HepG2 (cell line): Measurements from ENCODE around the gene ZDHHC7. TPM values are rescaled to one million over a fixed set of nuclear protein-coding genes. Genes with fewer than 3 reads are reported as not detected.

ENCODE experiments used
- FUBP1 ChIP-seq: sonication (generic); formaldehyde crosslinking; IDR thresholded peaks from 2 replicates; pipeline ENCODE4 v1.5.1; 2020; ENCODE audit warnings: missing genetic modification reagents, mild to moderate bottlenecking, borderline replicate concordance
- HNF1A ChIP-seq, 2 experiments: sonication (generic) in 1 of 2; formaldehyde crosslinking in 1 of 2; IDR thresholded peaks; 2 replicates each; pipeline versions ENCODE4 v1.4.0 to v1.6.1; 2016 to 2020; ENCODE audit warnings: borderline replicate concordance in 1 of 2, low read depth in 1 of 2, mild to moderate bottlenecking in 1 of 2, missing genetic modification reagents in 1 of 2
- HOXA5 ChIP-seq: sonication (generic); formaldehyde crosslinking; IDR thresholded peaks from 2 replicates; pipeline ENCODE4 v1.4.0; 2020; ENCODE audit warnings: missing genetic modification reagents
- IKZF4 ChIP-seq: sonication (generic); formaldehyde crosslinking; IDR thresholded peaks from 2 replicates; pipeline ENCODE4 v1.5.1; 2020; ENCODE audit warnings: borderline replicate concordance, mild to moderate bottlenecking, low read depth, missing genetic modification reagents; ENCODE audit errors: not compliant biosample characterization
- KAT7 ChIP-seq: IDR thresholded peaks from 2 replicates; pipeline ENCODE4 v1.6.1; 2018; ENCODE audit warnings: borderline replicate concordance, missing compliant biosample characterization
- MATR3 ChIP-seq: sonication (generic); formaldehyde crosslinking; IDR thresholded peaks from 2 replicates; pipeline ENCODE4 v1.4.0; 2020; ENCODE audit warnings: missing genetic modification reagents
- MAZ ChIP-seq, 2 experiments: sonication (generic) in 1 of 2; formaldehyde crosslinking in 1 of 2; IDR thresholded peaks; 2 replicates each; pipeline versions ENCODE4 v1.5.0 to v1.6.1; 2012 to 2020; ENCODE audit warnings: low read depth in 2 of 2, mild to moderate bottlenecking in 2 of 2, borderline replicate concordance in 1 of 2, improper control_type of control experiment in 1 of 2, low read length in 1 of 2, missing genetic modification reagents in 1 of 2, moderate library complexity in 1 of 2
- PHF21A ChIP-seq: sonication (generic); formaldehyde crosslinking; IDR thresholded peaks from 2 replicates; pipeline ENCODE4 v1.5.0; 2020; ENCODE audit warnings: mild to moderate bottlenecking, missing genetic modification reagents
- RFX5 ChIP-seq: IDR thresholded peaks from 2 replicates; pipeline ENCODE4 v1.6.1; 2011; ENCODE audit warnings: low read depth, low read length, improper control_type of control experiment
- ZHX2 ChIP-seq, 2 experiments: sonication (generic) in 1 of 2; formaldehyde crosslinking in 1 of 2; IDR thresholded peaks; 2 replicates each; pipeline versions ENCODE4 v1.6.1 to v1.9.0; 2014 to 2022; ENCODE audit warnings: antibody characterized with exemption in 1 of 2, borderline replicate concordance in 1 of 2, inconsistent platforms in 1 of 2, low read depth in 1 of 2, missing genetic modification reagents in 1 of 2
- ZNF20 ChIP-seq: sonication (generic); formaldehyde crosslinking; IDR thresholded peaks from 2 replicates; pipeline ENCODE4 v1.4.0; 2020; ENCODE audit warnings: mild to moderate bottlenecking, moderate library complexity, missing genetic modification reagents
- ZNF430 ChIP-seq: sonication (generic); formaldehyde crosslinking; IDR thresholded peaks from 2 replicates; pipeline ENCODE4 v1.9.0; 2021; ENCODE audit warnings: mild to moderate bottlenecking, missing genetic modification reagents
- ZNF451 ChIP-seq: sonication (generic); formaldehyde crosslinking; IDR thresholded peaks from 2 replicates; pipeline ENCODE4 v1.5.0; 2020; ENCODE audit warnings: mild to moderate bottlenecking, missing genetic modification reagents
- ZNF652 ChIP-seq: IDR thresholded peaks from 2 replicates; pipeline ENCODE4 v1.6.1; 2016; ENCODE audit warnings: low read depth, borderline replicate concordance
- ZNF766 ChIP-seq: sonication (generic); formaldehyde crosslinking; IDR thresholded peaks from 2 replicates; pipeline ENCODE4 v1.5.0; 2020; ENCODE audit warnings: missing genetic modification reagents, borderline replicate concordance
- polyA plus RNA-seq, 8 experiments: library from polyadenylated mRNA; depleted of rRNA in 3 of 8; stranded (reverse) in 7 of 8; unstranded in 1 of 8; fragments of >200 nt; fragmentation: Illumina TruSeq in 4 of 8; extraction: Trizol in 4 of 8; gene quantifications; 2 replicates each; pipeline versions ENCODE4 v1.2.1 to v1.2.3, GENCODE V29; 2011 to 2016; ENCODE audit warnings: low read depth in 4 of 8, missing spikeins in 1 of 8, mixed read lengths in 1 of 8; ENCODE audit not compliant: insufficient read depth in 1 of 8
- total RNA-seq, 5 experiments: library from RNA; depleted of rRNA; stranded (reverse); fragments of >200 nt; fragmentation: Illumina TruSeq; extraction: Trizol; gene quantifications; 2 replicates each; pipeline ENCODE4 v1.2.3, GENCODE V29; 2016; ENCODE audit warnings: low read depth in 1 of 5

ZDHHC7 gene
- total and polyA plus RNA-seq, 2 of the 13 experiments (the other 11 are each of a cell fraction or from before 2014, with no cell fraction given), result 46.8 to 67.6 TPM

GRCh38 chr16:84924331-84925091 lies 86.8 kb downstream of the ZDHHC7 start (continued):
- TF ChIP-seq ZHX2 (IDR thresholded peaks at IDR 0.05; ENCODE audit: low read depth) (0 out of 2 replicates have a peak, but pooled peaks have one; percentile 30), ZHX2 (CRISPR knock-in tag; IDR thresholded peaks at IDR 0.05; ENCODE audit: borderline replicate concordance) (no peak), HOXA5 (CRISPR knock-in tag) (no peak), ZNF20 (CRISPR knock-in tag) (no peak), ZNF766 (CRISPR knock-in tag) (no peak), IKZF4 (CRISPR knock-in tag) (peak; percentile 34), PHF21A (CRISPR knock-in tag) (0 out of 2 replicates have a peak, but pooled peaks have one; percentile 42), MATR3 (CRISPR knock-in tag) (no peak), ZNF451 (CRISPR knock-in tag) (0 out of 2 replicates have a peak, but pooled peaks have one; percentile 17), ZNF652 (CRISPR knock-in tag) (no peak), RFX5 (no peak), FUBP1 (CRISPR knock-in tag) (no peak), MAZ (IDR thresholded peaks at IDR 0.05; ENCODE audit: borderline replicate concordance, low read depth, low read length) (no peak), MAZ (CRISPR knock-in tag; IDR thresholded peaks at IDR 0.05; ENCODE audit: low read depth) (peak; percentile 70; the same call in 1 of the 2 replicates), KAT7 (CRISPR knock-in tag) (no peak), HNF1A (IDR thresholded peaks at IDR 0.05; ENCODE audit: low read depth) (no peak), HNF1A (CRISPR knock-in tag; IDR thresholded peaks at IDR 0.05; ENCODE audit: borderline replicate concordance) (no peak), ZNF430 (CRISPR knock-in tag) (peak; percentile 71; the same call in 1 of the 2 replicates)
